ENCODE results near the gene TTPAL. TPM values are rescaled to one million over a fixed set of nuclear protein-coding genes. Genes with fewer than 3 reads are reported as not detected.

The TTPAL gene
- total RNA-seq, 1 experiment from 2014 or later, result 35.4 TPM

DNA sequence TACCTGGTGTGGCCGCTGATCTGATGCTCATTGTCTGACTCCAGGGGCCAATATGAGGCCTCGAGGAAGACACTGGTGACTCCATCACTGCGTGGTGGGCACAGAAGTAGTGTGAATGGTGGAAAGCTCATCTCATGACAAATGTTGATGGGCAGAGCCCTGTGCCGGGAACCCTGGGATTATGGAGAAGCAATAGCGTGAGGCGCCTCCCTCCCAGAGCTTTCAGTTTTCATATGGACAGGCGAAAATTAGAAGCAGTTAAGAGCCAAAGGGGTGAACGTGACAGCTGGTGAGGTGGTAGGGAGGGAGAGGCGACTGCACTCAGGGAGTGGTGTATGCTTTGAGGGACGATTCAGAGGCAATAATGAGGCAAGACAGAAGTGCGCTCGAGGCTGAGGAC lies 39.3 kb upstream of the TTPAL start:
- no TSS peak for BruUV-seq (replicated peaks)
- Mint-ChIP-seq H3K4me3 (ENCODE audit: unreplicated experiment) (no peak overlapping the region), H3K27me3 (ENCODE audit: insufficient read depth, unreplicated experiment) (peaks cover 12% of the 10 kb centered on the region), H3K36me3 (ENCODE audit: insufficient read depth, unreplicated experiment) (no peaks in the 10 kb centered on the region), H3K27ac (ENCODE audit: low read depth, unreplicated experiment) (no peak overlapping the region), H3K4me1 (ENCODE audit: insufficient read depth, unreplicated experiment) (no peaks in the 10 kb centered on the region), H3K9me3 (ENCODE audit: unreplicated experiment) (no peaks in the 10 kb centered on the region)
- POLR2A ChIA-PET, result interaction anchor here (1.5 kb wide), 1 partner anchor 10 kb away, joined by 3 read pairs; no protein-coding TSS in a partner anchor
- CTCF ChIA-PET, result interaction anchor here (0.6 to 1.6 kb wide), 8 partner anchors 18 to 1202 kb away, joined by 3 to 7 read pairs (median 4); no protein-coding TSS in a partner anchor
- intact Hi-C loops (cut with micrococcal nuclease), result no loop called here
- DNase-seq (ENCODE audit: unreplicated experiment), result no peak
- TF ChIP-seq, protein P1, sequence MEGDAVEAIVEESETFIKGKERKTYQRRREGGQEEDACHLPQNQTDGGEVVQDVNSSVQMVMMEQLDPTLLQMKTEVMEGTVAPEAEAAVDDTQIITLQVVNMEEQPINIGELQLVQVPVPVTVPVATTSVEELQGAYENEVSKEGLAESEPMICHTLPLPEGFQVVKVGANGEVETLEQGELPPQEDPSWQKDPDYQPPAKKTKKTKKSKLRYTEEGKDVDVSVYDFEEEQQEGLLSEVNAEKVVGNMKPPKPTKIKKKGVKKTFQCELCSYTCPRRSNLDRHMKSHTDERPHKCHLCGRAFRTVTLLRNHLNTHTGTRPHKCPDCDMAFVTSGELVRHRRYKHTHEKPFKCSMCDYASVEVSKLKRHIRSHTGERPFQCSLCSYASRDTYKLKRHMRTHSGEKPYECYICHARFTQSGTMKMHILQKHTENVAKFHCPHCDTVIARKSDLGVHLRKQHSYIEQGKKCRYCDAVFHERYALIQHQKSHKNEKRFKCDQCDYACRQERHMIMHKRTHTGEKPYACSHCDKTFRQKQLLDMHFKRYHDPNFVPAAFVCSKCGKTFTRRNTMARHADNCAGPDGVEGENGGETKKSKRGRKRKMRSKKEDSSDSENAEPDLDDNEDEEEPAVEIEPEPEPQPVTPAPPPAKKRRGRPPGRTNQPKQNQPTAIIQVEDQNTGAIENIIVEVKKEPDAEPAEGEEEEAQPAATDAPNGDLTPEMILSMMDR (IDR thresholded peaks at IDR 0.05; ENCODE audit: unreplicated experiment), result no peak

DNA sequence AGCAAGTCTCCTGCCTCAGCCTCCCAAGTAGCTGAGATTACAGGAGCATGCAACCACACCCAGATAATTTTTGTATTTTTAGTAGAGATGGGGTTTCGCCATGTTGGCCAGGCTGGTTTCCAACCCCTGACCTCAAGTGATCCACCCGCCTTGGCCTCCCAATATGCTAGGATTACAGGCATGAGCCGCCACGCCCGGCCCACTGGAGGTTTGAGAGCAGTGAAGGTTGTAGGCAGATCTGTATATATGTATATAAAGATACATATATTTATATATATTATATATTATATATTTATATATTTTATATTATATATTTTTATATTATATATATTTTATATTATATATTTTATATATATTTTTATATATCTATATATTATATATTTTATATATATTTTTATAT lies 38.2 kb upstream of the TTPAL start:
- Mint-ChIP-seq H3K27ac (ENCODE audit: low read depth, unreplicated experiment) (no peak overlapping the region), H3K36me3 (ENCODE audit: insufficient read depth, unreplicated experiment) (no peaks in the 10 kb centered on the region), H3K4me1 (ENCODE audit: insufficient read depth, unreplicated experiment) (peaks cover 8% of the 10 kb centered on the region), H3K9me3 (ENCODE audit: unreplicated experiment) (no peaks in the 10 kb centered on the region), H3K4me3 (ENCODE audit: unreplicated experiment) (no peak overlapping the region), H3K27me3 (ENCODE audit: insufficient read depth, unreplicated experiment) (peaks cover 11% of the 10 kb centered on the region)
- no peak for DNase-seq (ENCODE audit: unreplicated experiment)
- ChIA-PET POLR2A (interaction anchor here (1.5 kb wide), 1 partner anchor 9 kb away, joined by 3 read pairs; no protein-coding TSS in a partner anchor), CTCF (interaction anchor here (0.7 to 1.6 kb wide), 3 partner anchors 22 to 222 kb away, joined by 3 to 7 read pairs (median 4); no protein-coding TSS in a partner anchor)
- no TSS peak for BruUV-seq (replicated peaks)
- intact Hi-C loops (cut with micrococcal nuclease), result no loop called here
- TF ChIP-seq, protein P1 (IDR thresholded peaks at IDR 0.05; ENCODE audit: unreplicated experiment), result no peak

DNA sequence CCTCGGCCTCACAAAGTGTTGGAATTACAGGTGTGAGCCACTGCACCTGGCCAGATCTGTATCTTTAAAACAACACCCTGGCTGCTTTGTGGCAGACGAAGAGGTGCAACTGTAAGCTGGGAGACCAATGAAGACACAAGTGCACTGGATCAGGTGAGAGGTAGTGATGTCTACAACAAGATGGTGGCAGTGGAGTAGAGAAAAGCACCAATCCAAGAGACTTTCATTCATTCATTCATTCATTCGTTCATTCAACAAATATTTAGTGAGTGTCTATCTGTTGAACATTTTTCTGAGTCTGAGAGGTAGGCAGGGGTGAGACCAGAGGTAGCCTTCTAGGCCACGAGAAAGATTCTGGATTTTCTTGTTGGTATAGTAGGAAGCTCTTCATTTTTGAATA lies 36.9 kb upstream of the TTPAL start:
- Mint-ChIP-seq H3K4me3 (ENCODE audit: unreplicated experiment) (no peak overlapping the region), H3K36me3 (ENCODE audit: insufficient read depth, unreplicated experiment) (no peaks in the 10 kb centered on the region), H3K27ac (ENCODE audit: low read depth, unreplicated experiment) (no peak overlapping the region), H3K4me1 (ENCODE audit: insufficient read depth, unreplicated experiment) (peaks cover 13% of the 10 kb centered on the region), H3K9me3 (ENCODE audit: unreplicated experiment) (no peaks in the 10 kb centered on the region), H3K27me3 (ENCODE audit: insufficient read depth, unreplicated experiment) (no peaks in the 10 kb centered on the region)
- TF ChIP-seq, protein P1 (IDR thresholded peaks at IDR 0.05; ENCODE audit: unreplicated experiment), result no peak
- intact Hi-C loops (cut with micrococcal nuclease), result no loop called here
- CTCF ChIA-PET, result interaction anchor here (0.6 to 0.7 kb wide), 3 partner anchors 50 to 249 kb away, joined by 3 to 5 read pairs (median 3); no protein-coding TSS in a partner anchor
- POLR2A ChIA-PET, result interaction anchor here (0.8 kb wide), 1 partner anchor 26 kb away, joined by 3 read pairs; no protein-coding TSS in a partner anchor
- BruUV-seq (replicated peaks), result no TSS peak
- no peak for DNase-seq (ENCODE audit: unreplicated experiment)

DNA sequence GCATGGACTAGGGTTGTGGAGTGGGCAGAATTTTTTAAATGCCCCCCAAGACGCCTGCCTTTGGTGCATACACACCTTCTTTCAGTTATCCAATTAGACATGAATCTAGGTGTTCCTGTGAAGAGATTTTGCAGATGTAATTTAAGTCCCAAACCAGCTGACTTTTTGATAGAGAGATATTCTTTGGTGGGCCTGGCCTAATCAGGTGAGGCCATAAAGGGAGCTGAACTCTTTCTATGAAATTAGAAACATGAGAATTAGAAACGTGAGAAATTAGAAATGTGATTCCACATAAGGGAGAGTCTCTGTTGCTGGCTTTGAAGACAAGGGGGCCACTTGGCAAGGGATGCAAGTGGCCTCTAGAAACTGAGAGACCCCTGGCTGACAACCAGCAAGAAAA lies 36.4 kb upstream of the TTPAL start:
- POLR2A ChIA-PET, result interaction anchor here (0.8 kb wide), 1 partner anchor 26 kb away, joined by 3 read pairs; no protein-coding TSS in a partner anchor
- H3K4me3 Mint-ChIP-seq (ENCODE audit: unreplicated experiment), result no peak overlapping the region
- no TSS peak for BruUV-seq (replicated peaks)
- no peaks in the 10 kb centered on the region for H3K36me3 Mint-ChIP-seq (ENCODE audit: insufficient read depth, unreplicated experiment)
- peaks cover 13% of the 10 kb centered on the region for H3K4me1 Mint-ChIP-seq (ENCODE audit: insufficient read depth, unreplicated experiment)
- TF ChIP-seq, protein P1 (IDR thresholded peaks at IDR 0.05; ENCODE audit: unreplicated experiment), result no peak
- no peak for DNase-seq (ENCODE audit: unreplicated experiment)
- CTCF ChIA-PET, result interaction anchor here (0.6 to 0.7 kb wide), 3 partner anchors 8 to 249 kb away, joined by 3 read pairs; no protein-coding TSS in a partner anchor
- H3K9me3 Mint-ChIP-seq (ENCODE audit: unreplicated experiment), result no peaks in the 10 kb centered on the region
- H3K27me3 Mint-ChIP-seq (ENCODE audit: insufficient read depth, unreplicated experiment), result no peaks in the 10 kb centered on the region
- H3K27ac Mint-ChIP-seq (ENCODE audit: low read depth, unreplicated experiment), result no peak overlapping the region
- intact Hi-C loops (cut with micrococcal nuclease), result no loop called here
